Large intestine (tissue), 1 donor: ENCODE results near the gene USP30. TPM values are rescaled to one million over a fixed set of nuclear protein-coding genes. Genes with fewer than 3 reads are reported as not detected.

Experiments
- polyA plus RNA-seq: library from polyadenylated mRNA; unstranded; fragments of 120-200 nt; gene quantifications from one replicate; pipeline ENCODE4 v1.2.1, GENCODE V29; 2013

USP30 gene
- polyA plus RNA-seq, 1 donor = 22.7 TPM

Other genes starting within 250 kb of the USP30 start
- gene SSH1, start 195.0 kb upstream of the USP30 start, polyA plus RNA-seq = 13.7 TPM
- gene DAO, start 172.5 kb upstream of the USP30 start, polyA plus RNA-seq = not detected
- gene SVOP, start 31.5 kb upstream of the USP30 start, polyA plus RNA-seq = 2.1 TPM
- 17.9 TPM for gene ALKBH2, start 40.9 kb downstream of the USP30 start, polyA plus RNA-seq
- gene UNG, start 45.0 kb downstream of the USP30 start, polyA plus RNA-seq = 36.5 TPM
- 11.9 TPM for gene ACACB, start 64.0 kb downstream of the USP30 start, polyA plus RNA-seq